ENCODE data around the gene PIGP. TPM values are rescaled to one million over a fixed set of nuclear protein-coding genes. Genes with fewer than 3 reads are reported as not detected.
A peak's percentile ranks its signal among the peaks of the same experiment; 100 is the strongest.
"Not testable (repeated sequence)": the region's sequence is repeated elsewhere in the genome, so short reads cannot be mapped to it uniquely, and the experiment has no call there.

Gene PIGP
- 18.2 and 20.1 TPM in 2 replicates for total RNA-seq

DNA sequence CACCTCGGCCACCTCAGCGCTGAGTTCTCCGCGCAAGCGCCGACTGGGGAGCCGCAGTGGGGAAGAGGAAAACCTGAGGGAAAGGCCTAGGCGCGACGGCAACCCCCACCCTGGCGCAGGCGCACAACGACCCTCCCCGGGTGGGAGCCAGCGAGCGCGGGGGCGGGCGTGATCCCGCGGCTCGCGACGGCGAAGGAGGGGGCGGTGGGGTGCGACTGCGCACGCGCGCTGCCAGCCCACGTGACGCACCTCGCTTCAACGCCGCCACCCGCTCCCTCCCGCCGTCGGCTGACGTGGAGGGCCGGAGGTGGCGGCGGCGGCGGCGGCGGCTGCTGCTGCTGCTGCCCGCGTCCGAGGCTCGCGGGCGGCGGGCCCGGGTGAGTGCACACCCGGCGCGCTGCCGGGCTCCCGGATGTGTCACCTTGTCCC is at the start of gene PIGP, which contains the start of gene TTC3:
TSS of gene PIGP (minus strand) at position 84 of the 429 bp plus-strand sequence. CDS start 556 bp downstream, outside the sequence.
TSS of gene TTC3 (plus strand) at position 267 of the 429 bp plus-strand sequence. CDS start 14,004 bp downstream, outside the sequence.
- Mint-ChIP-seq H3K9me3 (no peaks in the 10 kb centered on the region), H3K27me3 (ENCODE audit: insufficient read depth) (peaks cover 2% of the 10 kb centered on the region), H3K4me1 (ENCODE audit: low read depth) (peaks cover 50% of the 10 kb centered on the region), H3K36me3 (ENCODE audit: low read depth) (peaks cover 20% of the 10 kb centered on the region), H3K27ac (peak within 1 kb of the TSS; percentile 95), H3K4me3 (peak within 1 kb of the TSS; percentile 95)
- DNase-seq (ENCODE audit: low spot score) = peak; percentile 93
- intact Hi-C loops (cut with micrococcal nuclease) = loop anchor here (1.0 to 10.0 kb wide), 8 partner anchors 84 to 748 kb away; partner anchors contain the start of genes DYRK1A, HLCS, MORC3 and VPS26C

DNA sequence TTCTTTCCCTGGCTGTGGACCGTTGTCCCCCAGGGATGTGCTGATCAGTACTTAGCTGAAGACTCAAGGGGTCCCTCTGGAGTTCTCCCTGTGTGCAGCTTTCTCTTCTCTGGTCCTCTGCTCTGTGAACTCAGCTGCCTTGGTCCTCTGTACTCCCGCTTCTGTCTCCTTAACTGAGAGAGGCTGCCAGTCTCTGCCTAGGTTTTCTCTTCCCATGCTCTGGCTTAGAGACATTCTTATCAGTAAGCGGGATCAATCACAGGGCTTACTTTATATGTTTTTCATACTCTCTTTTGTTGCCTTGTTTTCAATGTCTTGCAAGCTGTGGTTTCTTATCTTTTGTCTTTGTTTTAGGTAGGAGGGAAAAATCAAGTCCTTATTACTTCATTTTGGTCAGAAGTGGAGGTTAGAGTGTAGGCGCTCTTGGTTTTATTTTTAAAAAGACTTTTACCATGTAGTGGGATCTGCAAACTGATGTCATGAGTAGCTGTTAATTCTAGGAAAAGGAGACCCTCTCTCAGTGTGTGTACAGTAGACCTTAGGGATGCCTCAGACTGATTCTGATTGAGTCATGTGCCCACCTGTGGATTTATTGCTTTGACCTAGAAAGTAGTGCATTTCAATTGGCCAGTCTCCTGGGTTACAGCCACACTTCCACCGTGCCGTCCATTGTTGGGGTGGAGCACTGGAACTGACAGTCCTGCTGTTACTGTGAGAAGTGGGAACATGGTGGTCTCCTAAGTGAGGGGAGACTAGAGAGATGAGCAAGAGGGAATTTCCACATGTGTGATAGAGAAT is 46.7 kb upstream of the PIGP start:
- Mint-ChIP-seq H3K36me3 (ENCODE audit: low read depth) (peaks cover 22% of the 10 kb centered on the region), H3K27me3 (ENCODE audit: insufficient read depth) (no peaks in the 10 kb centered on the region), H3K9me3 (no peaks in the 10 kb centered on the region), H3K4me3 (no peak overlapping the region), H3K27ac (peak overlapping the region; percentile 65), H3K4me1 (ENCODE audit: low read depth) (peaks cover 25% of the 10 kb centered on the region)
- no peak for DNase-seq (ENCODE audit: low spot score)
- intact Hi-C loops (cut with micrococcal nuclease) = no loop called here

DNA sequence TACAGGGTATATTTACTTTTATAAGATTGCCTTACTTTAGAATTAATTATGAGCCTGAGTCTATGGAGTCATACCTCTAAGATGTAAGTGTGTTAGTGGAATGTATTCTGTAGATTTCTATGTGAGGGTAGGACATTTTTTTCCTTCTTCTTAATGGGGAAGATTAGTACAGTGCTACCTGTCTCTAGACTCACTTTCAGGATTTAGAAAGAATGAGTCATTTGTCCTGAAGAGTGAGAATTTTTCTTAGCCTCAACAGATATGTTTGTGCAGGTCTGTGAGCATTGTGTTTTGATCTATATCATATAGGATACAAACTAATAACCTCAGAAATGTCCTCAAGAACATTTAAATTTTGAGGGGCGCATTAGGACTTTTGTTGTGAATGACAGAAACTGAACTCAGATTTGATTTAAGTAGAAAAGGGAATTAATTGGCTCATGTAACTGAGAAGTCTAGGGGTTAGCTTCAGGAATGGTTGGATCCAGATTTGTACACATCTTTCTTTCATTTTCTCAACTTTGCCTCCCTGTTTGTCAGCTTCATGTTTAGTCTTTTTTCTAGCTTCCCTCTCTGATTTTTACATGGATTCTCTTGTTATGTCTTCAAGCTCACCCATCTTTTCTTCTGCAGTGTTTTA is 45.4 kb upstream of the PIGP start:
- Mint-ChIP-seq H3K4me1 (ENCODE audit: low read depth) (peaks cover 25% of the 10 kb centered on the region), H3K27ac (no peak overlapping the region)
- intact Hi-C loops (cut with micrococcal nuclease) = no loop called here

DNA sequence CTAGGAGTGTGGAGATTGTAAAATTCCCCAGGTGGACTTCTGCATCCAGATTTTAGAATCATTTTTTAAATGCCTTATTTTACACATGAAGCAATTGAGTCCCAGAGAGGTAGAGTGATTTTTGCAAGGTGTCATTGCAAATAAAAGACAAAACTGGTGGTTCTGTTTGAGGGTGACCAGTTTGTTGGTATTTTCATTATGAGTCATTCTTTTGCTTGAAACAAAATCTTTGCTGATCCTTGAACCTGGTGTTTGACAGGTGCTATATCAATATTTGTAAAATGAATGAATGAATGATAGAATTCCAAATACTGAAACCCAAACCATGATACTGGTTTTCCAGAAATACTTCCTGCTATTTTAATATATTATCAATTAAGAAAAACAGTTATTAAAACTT is 44.3 kb upstream of the PIGP start:
- no peak overlapping the region for H3K4me3 Mint-ChIP-seq
- no peaks in the 10 kb centered on the region for H3K27me3 Mint-ChIP-seq (ENCODE audit: insufficient read depth)
- H3K27ac Mint-ChIP-seq = no peak overlapping the region
- DNase-seq (ENCODE audit: low spot score) = no peak
- no peaks in the 10 kb centered on the region for H3K9me3 Mint-ChIP-seq
- H3K4me1 Mint-ChIP-seq (ENCODE audit: low read depth) = peaks cover 25% of the 10 kb centered on the region
- intact Hi-C loops (cut with micrococcal nuclease) = no loop called here
- peaks cover 17% of the 10 kb centered on the region for H3K36me3 Mint-ChIP-seq (ENCODE audit: low read depth)

More for the DNA sequence above, 45.4 kb upstream of the PIGP start:
- no peak for DNase-seq (ENCODE audit: low spot score)
- Mint-ChIP-seq H3K4me3 (no peak overlapping the region), H3K27me3 (ENCODE audit: insufficient read depth) (no peaks in the 10 kb centered on the region), H3K36me3 (ENCODE audit: low read depth) (peaks cover 23% of the 10 kb centered on the region), H3K9me3 (no peaks in the 10 kb centered on the region)

DNA sequence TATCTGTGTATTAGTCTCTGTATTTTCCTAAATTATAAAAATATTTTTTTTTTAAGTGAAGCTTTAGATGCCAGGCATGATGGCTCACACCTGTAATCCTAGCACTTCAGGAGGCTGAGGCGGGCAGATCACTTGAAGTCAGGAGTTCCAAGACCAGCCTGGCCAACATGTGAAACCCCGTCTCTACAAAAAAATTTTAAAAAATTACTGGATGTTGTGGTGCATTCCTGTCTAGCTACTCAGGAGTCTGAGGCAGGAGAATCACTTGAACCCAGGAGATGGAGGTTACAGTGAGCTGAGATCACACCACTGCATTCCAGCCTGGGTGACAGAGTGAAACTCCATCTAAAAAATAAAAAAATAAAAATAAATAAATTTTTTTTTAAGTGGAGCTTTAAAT is 43.6 kb upstream of the PIGP start:
- intact Hi-C loops (cut with micrococcal nuclease); H3K9me3 Mint-ChIP-seq; H3K27ac Mint-ChIP-seq; DNase-seq (ENCODE audit: low spot score); H3K27me3 Mint-ChIP-seq (ENCODE audit: insufficient read depth); H3K4me3 Mint-ChIP-seq: not testable (repeated sequence)
- peaks cover 25% of the 10 kb centered on the region for H3K4me1 Mint-ChIP-seq (ENCODE audit: low read depth)
- H3K36me3 Mint-ChIP-seq (ENCODE audit: low read depth) = peaks cover 17% of the 10 kb centered on the region

DNA sequence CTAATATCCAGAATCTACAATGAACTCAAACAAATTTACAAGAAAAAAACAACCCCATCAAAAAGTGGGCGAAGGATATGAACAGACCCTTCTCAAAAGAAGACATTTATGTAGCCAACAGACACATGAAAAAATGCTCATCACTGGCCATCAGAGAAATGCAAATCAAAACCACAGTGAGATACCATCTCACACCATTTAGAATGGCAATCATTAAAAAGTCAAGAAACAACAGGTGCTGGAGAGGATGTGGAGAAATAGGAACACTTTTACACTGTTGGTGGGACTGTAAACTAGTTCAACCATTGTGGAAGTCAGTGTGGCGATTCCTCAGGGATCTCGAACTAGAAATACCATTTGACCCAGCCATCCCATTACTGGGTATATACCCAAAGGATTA is 41.4 kb upstream of the PIGP start:
- intact Hi-C loops (cut with micrococcal nuclease); H3K9me3 Mint-ChIP-seq; H3K27ac Mint-ChIP-seq; H3K27me3 Mint-ChIP-seq (ENCODE audit: insufficient read depth); H3K4me3 Mint-ChIP-seq; DNase-seq (ENCODE audit: low spot score): not testable (repeated sequence)
- peaks cover 16% of the 10 kb centered on the region for H3K36me3 Mint-ChIP-seq (ENCODE audit: low read depth)
- peaks cover 15% of the 10 kb centered on the region for H3K4me1 Mint-ChIP-seq (ENCODE audit: low read depth)

DNA sequence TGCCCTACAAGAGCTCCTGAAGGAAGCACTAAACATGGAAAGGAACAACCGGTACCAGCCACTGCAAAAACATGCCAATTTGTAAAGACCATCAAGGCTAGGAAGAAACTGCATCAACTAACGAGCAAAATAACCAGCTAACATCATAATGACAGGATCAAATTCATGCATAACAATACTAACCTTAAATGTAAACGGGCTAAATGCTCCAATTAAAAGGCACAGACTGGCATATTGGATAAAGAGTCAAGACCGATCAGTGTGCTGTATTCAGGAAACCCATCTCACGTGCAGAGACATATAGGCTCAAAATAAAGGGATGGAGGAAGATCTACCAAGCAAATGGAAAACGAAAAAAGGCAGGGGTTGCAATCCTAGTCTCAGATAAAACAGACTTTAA is 38.2 kb upstream of the PIGP start:
- DNase-seq (ENCODE audit: low spot score); H3K4me3 Mint-ChIP-seq: not testable (repeated sequence)

DNA sequence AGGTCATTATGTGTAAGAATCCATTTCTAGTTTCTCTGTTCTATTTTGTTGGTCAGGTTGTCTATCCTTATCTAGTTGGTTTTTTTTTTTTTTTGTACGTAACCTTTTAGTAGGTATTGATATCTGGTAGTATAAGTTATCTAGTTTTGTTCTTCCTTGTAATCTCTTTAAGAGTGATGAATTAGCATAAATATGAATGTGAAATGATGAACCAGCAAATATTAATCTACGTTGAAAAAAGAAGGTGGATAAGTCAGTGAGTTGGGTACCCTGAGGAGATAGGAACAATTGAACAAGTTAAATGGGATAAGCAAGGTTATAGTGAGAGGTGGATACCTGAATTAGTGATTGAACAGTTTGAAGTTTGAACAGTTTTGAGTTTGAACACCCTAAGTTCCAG is 34.1 kb upstream of the PIGP start:
- intact Hi-C loops (cut with micrococcal nuclease) = no loop called here
- Mint-ChIP-seq H3K27ac (no peak overlapping the region), H3K36me3 (ENCODE audit: low read depth) (peaks cover 28% of the 10 kb centered on the region), H3K4me1 (ENCODE audit: low read depth) (no peaks in the 10 kb centered on the region), H3K4me3 (no peak overlapping the region), H3K9me3 (peaks cover 17% of the 10 kb centered on the region), H3K27me3 (ENCODE audit: insufficient read depth) (peaks cover 3% of the 10 kb centered on the region)
- no peak for DNase-seq (ENCODE audit: low spot score)

More for the DNA sequence above, 38.2 kb upstream of the PIGP start:
- H3K4me1 Mint-ChIP-seq (ENCODE audit: low read depth); H3K27me3 Mint-ChIP-seq (ENCODE audit: insufficient read depth); intact Hi-C loops (cut with micrococcal nuclease); H3K27ac Mint-ChIP-seq: not testable (repeated sequence)
- peaks cover 17% of the 10 kb centered on the region for H3K9me3 Mint-ChIP-seq
- peaks cover 29% of the 10 kb centered on the region for H3K36me3 Mint-ChIP-seq (ENCODE audit: low read depth)

DNA sequence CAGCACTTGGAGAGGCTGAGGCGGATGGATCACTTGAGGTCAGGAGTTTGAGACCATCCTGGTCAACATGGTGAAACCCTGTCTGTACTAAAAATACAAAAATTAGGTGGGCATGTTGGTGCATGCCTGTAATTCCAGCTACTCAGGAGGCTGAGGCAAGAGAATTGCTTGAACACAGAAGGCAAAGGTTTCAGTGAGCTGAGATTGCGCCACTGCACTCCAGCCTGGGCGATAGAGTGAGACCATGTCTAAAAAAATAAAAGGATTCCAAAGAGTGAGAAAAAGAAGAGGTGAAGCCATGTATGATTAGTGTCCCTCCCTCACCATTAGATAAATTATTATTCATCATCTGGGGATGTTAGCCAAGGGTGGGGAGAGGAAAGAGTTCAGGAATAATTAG is 29.9 kb upstream of the PIGP start:
- H3K4me3 Mint-ChIP-seq; H3K4me1 Mint-ChIP-seq (ENCODE audit: low read depth); H3K27ac Mint-ChIP-seq; DNase-seq (ENCODE audit: low spot score); H3K27me3 Mint-ChIP-seq (ENCODE audit: insufficient read depth); intact Hi-C loops (cut with micrococcal nuclease); H3K9me3 Mint-ChIP-seq: not testable (repeated sequence)
- H3K36me3 Mint-ChIP-seq (ENCODE audit: low read depth) = peaks cover 14% of the 10 kb centered on the region

DNA sequence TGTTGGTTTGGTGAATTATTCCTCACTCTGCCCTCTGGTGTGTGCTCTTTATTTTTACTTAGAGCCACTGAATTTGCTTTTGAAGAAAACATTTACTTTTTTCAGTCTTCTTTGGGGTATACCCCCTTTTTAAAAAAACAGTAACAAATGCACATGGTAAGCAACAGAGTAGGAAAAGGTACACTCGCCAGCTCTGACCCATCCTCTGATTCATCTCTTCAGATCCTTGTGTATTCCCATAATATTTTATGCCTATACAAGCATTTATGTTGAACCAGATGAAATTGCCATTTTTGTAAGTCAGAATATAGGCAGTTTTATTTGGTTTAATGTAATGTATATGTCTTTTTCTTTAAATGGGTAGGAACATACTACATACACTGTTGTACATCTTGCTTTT is 28.5 kb upstream of the PIGP start:
- peaks cover 3% of the 10 kb centered on the region for H3K27me3 Mint-ChIP-seq (ENCODE audit: insufficient read depth)
- no peak overlapping the region for H3K27ac Mint-ChIP-seq
- intact Hi-C loops (cut with micrococcal nuclease) = no loop called here
- H3K36me3 Mint-ChIP-seq (ENCODE audit: low read depth) = peaks cover 10% of the 10 kb centered on the region
- H3K4me3 Mint-ChIP-seq = no peak overlapping the region
- H3K9me3 Mint-ChIP-seq = no peaks in the 10 kb centered on the region
- no peaks in the 10 kb centered on the region for H3K4me1 Mint-ChIP-seq (ENCODE audit: low read depth)
- DNase-seq (ENCODE audit: low spot score) = no peak

DNA sequence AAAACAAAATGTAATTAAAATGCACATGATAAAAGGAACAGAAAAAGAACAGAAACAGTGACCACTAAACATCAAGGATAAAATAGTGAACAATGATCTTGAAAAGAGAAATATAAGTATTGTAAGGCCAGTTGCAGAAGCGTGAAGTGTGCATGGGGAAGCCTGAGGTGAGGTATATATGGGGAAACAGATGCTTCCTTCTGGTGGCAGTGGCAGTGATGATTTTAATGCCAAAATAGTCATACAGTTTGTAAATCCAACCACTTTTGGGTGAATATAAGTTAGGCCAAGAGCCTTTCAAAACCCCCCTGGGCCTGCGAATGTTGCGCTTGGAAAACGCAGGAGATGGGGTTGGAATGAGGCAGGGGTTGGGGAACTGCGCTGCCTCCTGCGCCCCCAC is 27.4 kb upstream of the PIGP start:
- peaks cover 3% of the 10 kb centered on the region for H3K27me3 Mint-ChIP-seq (ENCODE audit: insufficient read depth)
- H3K4me1 Mint-ChIP-seq (ENCODE audit: low read depth) = no peaks in the 10 kb centered on the region
- no peak overlapping the region for H3K27ac Mint-ChIP-seq
- peaks cover 10% of the 10 kb centered on the region for H3K36me3 Mint-ChIP-seq (ENCODE audit: low read depth)
- H3K4me3 Mint-ChIP-seq = no peak overlapping the region
- no peaks in the 10 kb centered on the region for H3K9me3 Mint-ChIP-seq
- no peak for DNase-seq (ENCODE audit: low spot score)
- intact Hi-C loops (cut with micrococcal nuclease) = no loop called here

DNA sequence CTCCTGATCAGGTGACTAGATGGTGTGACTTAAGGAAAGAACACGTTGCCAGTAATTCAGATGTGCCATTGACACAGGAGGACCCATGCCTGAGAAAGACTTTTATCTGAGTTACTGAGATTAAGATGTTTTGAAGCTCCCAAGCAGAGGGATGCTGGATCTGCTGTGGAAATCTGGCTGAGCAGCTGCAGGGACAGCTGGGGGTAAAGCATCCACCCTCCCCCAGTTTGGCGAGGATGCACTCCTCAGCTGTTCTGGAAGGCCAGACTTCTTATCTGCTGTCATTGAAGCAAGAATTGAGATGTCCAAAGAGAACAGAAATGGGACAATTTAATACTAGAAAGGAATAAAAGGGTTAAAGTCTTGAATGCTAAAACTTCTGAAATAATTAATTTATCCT is 25.9 kb upstream of the PIGP start:
- Mint-ChIP-seq H3K9me3 (no peaks in the 10 kb centered on the region), H3K4me3 (no peak overlapping the region), H3K36me3 (ENCODE audit: low read depth) (peaks cover 10% of the 10 kb centered on the region), H3K27ac (no peak overlapping the region), H3K27me3 (ENCODE audit: insufficient read depth) (peaks cover 2% of the 10 kb centered on the region), H3K4me1 (ENCODE audit: low read depth) (no peaks in the 10 kb centered on the region)
- DNase-seq (ENCODE audit: low spot score) = no peak
- intact Hi-C loops (cut with micrococcal nuclease) = no loop called here

DNA sequence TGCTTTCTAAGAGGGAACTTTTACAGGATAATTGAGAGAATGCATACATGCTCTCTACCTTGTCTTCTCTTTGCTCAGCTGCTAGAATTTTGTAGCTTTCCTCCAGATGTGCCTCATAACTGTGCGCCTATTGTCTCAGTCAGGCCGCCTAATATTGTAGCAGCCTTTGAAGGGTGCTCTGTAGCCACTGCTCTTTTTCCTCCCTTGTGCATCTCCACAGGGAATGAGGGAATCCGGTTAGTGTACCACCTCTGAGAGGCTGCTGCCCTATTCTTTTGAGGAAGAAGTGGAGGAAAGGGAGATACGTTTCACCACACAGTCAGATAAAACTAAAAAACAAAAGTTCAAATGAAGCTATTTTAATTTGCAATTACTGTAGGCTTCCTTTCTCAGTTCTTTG is 22.9 kb upstream of the PIGP start:
- Mint-ChIP-seq H3K36me3 (ENCODE audit: low read depth) (peaks cover 9% of the 10 kb centered on the region), H3K27ac (no peak overlapping the region), H3K4me1 (ENCODE audit: low read depth) (no peaks in the 10 kb centered on the region), H3K27me3 (ENCODE audit: insufficient read depth) (no peaks in the 10 kb centered on the region), H3K9me3 (no peaks in the 10 kb centered on the region), H3K4me3 (no peak overlapping the region)
- DNase-seq (ENCODE audit: low spot score) = no peak
- intact Hi-C loops (cut with micrococcal nuclease) = no loop called here
